ENCODE measurements around the gene AP3S1.

AP3S1 gene

GRCh38 chr5:115940080-115940810 lies 98.5 kb downstream of the AP3S1 start:
- no peak for DNase-seq (ENCODE audit: low read depth)

- DNase-seq (ENCODE audit: low read depth), result no peak
Observed at GRCh38 chr5:115941051-115941675, 99.4 kb downstream of the AP3S1 start.

DNA sequence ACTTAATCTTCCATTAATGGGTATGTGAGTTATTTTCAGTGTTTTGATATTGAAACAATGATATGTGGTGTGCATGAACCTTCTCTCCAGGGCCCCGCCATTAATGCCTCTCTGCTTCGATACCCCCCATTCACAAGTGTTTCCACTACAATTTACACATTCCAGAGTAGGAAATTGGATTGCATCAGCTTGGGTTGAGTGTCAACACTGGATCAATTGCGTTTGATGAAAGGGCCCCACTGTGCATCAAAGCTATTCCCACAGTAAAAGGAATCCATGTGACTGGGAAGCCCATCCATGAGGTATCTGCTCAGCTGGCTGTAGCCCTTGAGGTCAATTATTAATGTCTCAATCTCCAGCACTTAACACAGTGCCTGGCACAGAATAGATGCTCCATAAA lies 102.8 kb downstream of the AP3S1 start:
- DNase-seq (ENCODE audit: low read depth), result no peak

DNA sequence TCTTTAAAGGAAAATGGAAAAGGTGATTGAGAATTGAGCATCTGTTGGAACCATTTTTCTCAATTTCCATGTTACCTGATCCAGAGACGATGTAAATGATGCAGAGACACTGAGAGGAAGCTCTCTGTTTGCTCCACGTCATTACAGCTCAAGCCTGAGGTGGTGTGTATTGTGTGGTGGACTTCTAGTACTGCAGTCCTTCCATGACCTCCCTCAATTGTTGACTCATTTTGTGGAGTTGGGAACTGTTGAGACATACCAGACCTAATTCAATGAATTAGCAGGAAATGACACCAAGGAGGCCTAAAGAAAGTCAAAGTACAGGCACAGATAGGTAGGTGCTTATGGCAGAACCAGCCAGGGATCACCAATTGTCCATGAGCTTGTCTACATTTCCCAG lies 104.9 kb downstream of the AP3S1 start:
- no peak for DNase-seq (ENCODE audit: low read depth)

DNA sequence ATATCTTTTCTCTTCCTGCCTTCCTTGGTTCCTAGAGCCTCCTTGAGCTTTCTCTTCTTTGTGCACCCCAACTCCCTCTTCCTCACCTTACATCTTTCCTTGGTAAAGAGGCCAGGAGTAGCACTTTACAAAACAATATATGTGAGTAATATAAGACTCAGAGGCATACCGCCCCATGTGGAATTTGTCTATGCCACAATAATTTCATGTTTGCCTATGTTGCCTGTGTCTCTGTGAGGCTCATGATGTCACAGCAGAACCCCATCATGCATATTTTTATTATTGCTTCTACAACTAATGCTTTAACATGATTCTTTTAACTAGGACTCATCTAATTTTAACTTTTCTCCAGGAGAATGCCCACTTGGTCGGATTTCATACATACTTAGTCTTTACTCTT lies 105.5 kb downstream of the AP3S1 start:
- no peak for DNase-seq (ENCODE audit: low read depth)

DNA sequence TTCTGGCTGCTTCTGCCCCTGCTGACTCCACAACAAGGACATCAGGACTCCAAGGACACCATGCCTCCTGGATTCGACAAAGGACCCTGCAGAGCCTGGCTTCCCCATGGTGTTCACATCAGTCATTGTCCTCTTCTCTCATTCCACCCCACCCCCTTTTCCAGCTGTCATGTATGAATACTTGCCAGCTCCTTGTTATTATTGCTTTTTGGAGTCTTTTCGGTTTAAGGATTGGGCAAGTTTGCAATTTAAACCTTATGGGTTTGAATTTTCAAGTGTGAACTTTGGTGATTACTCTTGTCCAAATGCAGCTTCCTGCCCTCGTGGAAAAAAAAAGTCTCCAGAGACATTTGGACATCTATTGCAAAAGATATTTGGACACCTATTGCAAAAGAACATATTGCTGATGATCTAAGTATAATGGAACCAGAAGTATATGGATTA lies 106.4 kb downstream of the AP3S1 start:
- no peak for DNase-seq (ENCODE audit: low read depth)

- no peak for DNase-seq (ENCODE audit: low read depth)
Observed at GRCh38 chr5:115949096-115949495, 107.4 kb downstream of the AP3S1 start.

DNA sequence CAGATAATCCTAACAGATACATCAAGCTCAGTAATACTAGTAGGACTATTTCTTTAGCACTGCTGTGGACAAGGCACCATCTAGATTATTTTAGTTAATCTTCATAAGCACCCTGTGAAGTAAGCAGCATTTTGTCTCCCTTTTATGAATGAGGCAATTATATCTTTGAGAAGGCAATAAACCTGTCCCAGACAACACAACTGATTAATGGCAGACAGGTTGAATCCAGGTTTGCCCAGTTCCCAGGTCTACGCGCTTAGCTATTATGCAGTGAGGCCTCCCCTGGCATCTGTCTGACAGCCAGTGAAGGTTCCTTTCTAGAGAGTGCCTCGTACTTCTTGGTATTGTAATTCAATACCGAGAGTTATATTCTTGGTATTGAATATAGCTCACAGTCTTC lies 110.9 kb downstream of the AP3S1 start:
- DNase-seq (ENCODE audit: low read depth), result no peak

- DNase-seq (ENCODE audit: low read depth), result no peak
Observed at GRCh38 chr5:115954144-115954543, 112.4 kb downstream of the AP3S1 start.

DNA sequence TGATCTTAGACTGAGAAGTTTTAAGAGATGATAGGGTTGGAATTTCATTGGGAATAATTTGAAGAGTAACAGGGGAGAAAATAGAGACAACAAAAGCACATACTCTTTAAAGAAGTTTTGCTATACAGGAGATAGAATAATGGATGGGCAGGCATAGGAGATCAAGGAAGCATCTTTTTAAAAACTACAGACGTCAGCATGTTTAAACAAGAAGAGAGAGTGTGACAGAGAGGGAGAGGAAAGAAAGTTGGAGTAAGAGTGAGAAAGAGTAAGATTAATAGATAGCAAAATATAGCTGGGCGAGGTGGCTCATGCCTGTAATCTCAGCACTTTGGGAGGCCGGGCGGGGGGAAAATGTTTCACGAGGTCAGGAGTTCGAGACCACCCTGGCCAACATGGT lies 115.2 kb downstream of the AP3S1 start:
- no peak for DNase-seq (ENCODE audit: low read depth)

DNA sequence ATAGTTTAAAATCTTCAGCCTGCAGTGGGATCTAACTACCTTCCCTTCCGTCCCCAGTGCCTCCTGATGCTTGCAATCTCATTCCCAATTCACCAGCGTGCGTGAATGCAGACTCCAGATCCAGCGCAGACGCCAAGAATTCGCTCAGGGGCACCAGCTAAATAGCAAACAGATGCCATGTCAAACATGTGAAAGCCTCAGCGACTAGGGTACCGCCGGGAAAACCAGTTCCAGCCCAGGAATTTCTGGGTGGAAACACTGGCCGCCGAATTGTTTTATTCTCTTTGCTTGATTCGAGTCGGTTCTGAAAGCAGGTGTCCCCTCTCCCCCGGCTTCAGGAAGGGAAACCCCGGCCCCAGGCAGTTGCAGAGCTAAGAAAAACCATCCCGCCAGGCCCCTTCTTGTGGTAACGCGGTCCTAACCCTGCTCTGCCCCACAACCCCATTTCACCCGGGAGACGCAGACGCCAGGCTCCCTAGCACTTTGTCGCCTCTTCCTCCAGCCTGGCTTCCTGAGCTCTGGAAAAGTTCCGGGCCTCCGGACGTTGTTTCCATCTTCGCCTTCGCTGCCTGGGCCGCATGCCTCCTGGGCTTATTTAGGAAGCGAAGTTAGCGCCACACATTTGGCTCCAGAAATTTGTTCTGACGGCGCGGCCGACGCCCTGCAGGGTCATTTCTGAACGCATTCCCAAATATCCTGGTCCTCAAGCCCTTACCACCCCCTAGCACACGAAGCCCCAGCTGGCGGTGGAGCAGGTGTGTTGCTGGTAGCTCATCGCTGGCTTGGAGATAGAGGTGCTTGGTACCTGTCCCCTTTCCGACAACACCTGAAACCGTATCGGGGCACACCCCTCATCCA lies 119.9 kb downstream of the AP3S1 start:
- no peak for DNase-seq (ENCODE audit: low read depth)

DNA sequence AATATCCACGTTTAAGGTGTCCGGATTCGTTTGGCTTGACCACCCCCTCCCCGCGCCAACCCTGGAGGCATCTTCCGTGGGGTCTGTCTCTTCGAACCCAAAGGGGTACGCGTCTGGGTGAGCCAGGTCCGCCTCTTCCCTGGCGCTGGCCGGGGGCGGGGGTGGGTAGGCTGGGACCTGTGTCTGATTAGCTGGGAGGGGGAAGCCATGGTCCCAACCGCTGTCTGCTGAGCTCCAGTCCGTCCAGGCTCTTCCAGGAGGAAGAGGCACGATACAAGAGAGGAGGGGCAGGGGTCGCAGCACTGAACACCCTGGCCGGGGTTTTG lies 120.5 kb downstream of the AP3S1 start, which contains the start of gene LVRN:
LVRN (plus strand) TSS at position 237 of the 326 bp plus-strand sequence. CDS start 143 bp downstream, outside the sequence.
- no peak for DNase-seq (ENCODE audit: low read depth)

DNA sequence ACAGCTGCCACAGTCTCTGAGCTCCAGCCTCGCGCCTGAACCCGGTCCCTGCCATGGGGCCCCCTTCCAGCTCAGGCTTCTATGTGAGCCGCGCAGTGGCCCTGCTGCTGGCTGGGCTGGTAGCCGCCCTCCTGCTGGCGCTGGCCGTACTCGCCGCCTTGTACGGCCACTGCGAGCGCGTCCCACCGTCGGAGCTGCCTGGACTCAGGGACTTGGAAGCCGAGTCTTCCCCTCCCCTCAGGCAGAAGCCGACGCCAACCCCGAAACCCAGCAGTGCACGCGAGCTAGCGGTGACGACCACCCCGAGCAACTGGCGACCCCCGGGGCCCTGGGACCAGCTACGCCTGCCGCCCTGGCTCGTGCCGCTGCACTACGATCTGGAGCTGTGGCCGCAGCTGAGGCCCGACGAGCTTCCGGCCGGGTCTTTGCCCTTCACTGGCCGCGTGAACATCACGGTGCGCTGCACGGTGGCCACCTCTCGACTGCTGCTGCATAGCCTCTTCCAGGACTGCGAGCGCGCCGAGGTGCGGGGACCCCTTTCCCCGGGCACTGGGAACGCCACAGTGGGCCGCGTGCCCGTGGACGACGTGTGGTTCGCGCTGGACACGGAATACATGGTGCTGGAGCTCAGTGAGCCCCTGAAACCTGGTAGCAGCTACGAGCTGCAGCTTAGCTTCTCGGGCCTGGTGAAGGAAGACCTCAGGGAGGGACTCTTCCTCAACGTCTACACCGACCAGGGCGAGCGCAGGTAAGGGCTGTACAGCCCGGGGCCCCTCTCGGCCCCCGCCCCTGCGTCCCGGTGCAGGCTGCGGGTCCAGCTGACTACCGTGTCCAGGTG lies 121.0 kb downstream of the AP3S1 start:
- no peak for DNase-seq (ENCODE audit: low read depth)

DNA sequence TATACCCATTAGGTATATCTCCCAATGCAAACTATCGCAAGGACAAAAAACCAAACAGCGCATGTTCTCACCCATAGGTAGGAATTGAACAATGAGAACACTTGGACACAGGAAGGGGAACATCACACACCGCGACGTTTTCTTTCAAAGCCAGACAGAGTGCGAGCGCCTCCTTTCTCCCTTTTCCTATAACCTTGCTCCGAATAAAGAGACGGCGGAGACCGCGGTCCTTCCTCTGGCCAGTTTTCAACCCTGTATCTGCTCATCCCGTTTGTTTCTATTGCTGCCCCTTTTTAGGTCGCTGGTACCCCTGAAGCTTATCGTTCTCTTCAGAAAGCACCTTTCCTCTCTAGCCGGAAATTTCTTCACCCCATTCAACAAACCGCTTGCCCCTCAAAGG lies 121.8 kb downstream of the AP3S1 start:
- no peak for DNase-seq (ENCODE audit: low read depth)

All from stimulated activated CD4-positive, alpha-beta T cell treated with anti-CD3 and anti-CD28 coated beads, Interleukin-2, amount 100 ng/mL, for 4 hours (primary cell).